HG03025 (cell line): ENCODE results near the gene STK25.
"Not testable (repeated sequence)": the region's sequence is repeated elsewhere in the genome, so short reads cannot be mapped to it uniquely, and the experiment has no call there.

Source experiments
- ATAC-seq: cut with Tn5 transposase; IDR thresholded peaks from one replicate; pipeline ENCODE4 v1.9.1; 2021; ENCODE audit warnings: mild to moderate bottlenecking, moderate library complexity; ENCODE audit not compliant: unreplicated experiment, low FRiP score

The STK25 gene

GRCh38 chr2:241469746-241470145, 38.6 kb downstream of the STK25 start:
- ATAC-seq: no peak

GRCh38 chr2:241468476-241468781, 40.0 kb downstream of the STK25 start:
- ATAC-seq: no peak

GRCh38 chr2:241467777-241468475, 40.5 kb downstream of the STK25 start:
- ATAC-seq: no peak

- no peak for ATAC-seq
Measured at GRCh38 chr2:241466230-241466629, 42.2 kb downstream of the STK25 start.

- ATAC-seq: no peak
Measured at GRCh38 chr2:241465543-241465942, 42.8 kb downstream of the STK25 start.

GRCh38 chr2:241463276-241464135, 44.9 kb downstream of the STK25 start:
- ATAC-seq: no peak

- ATAC-seq: no peak
Measured at GRCh38 chr2:241461693-241462677, 46.4 kb downstream of the STK25 start.

- ATAC-seq: no peak
Measured at GRCh38 chr2:241460631-241461030, 47.8 kb downstream of the STK25 start.

- ATAC-seq: no peak
Measured at GRCh38 chr2:241459520-241459919, 48.9 kb downstream of the STK25 start.

GRCh38 chr2:241458687-241459086, 49.7 kb downstream of the STK25 start:
- no peak for ATAC-seq

- no peak for ATAC-seq
Measured at GRCh38 chr2:241456546-241456945, 51.8 kb downstream of the STK25 start.

- ATAC-seq: no peak
Measured at GRCh38 chr2:241454837-241455485, 53.4 kb downstream of the STK25 start.

- not testable (repeated sequence) for ATAC-seq
Measured at GRCh38 chr2:241453919-241454318, 54.5 kb downstream of the STK25 start.

- no peak for ATAC-seq
Measured at GRCh38 chr2:241451840-241452506, 56.4 kb downstream of the STK25 start.

GRCh38 chr2:241450092-241450491, 58.3 kb downstream of the STK25 start:
- ATAC-seq: not testable (repeated sequence)

GRCh38 chr2:241445426-241445825, 63.0 kb downstream of the STK25 start:
- ATAC-seq: no peak

GRCh38 chr2:241443486-241444223, 64.7 kb downstream of the STK25 start:
- peak; percentile 55 for ATAC-seq
